ENCODE data around the gene INS. TPM values are rescaled to one million over a fixed set of nuclear protein-coding genes. Genes with fewer than 3 reads are reported as not detected.
A peak's percentile ranks its signal among the peaks of the same experiment; 100 is the strongest.

Gene INS
- total and polyA plus RNA-seq, 2 of the 13 experiments (the other 11 are each of a cell fraction or from before 2014, with no cell fraction given), result not detected

- TF ChIP-seq ZBTB43 (CRISPR knock-in tag; conservative IDR thresholded peaks at IDR 0.05) (no peak), ZNF225 (CRISPR knock-in tag; IDR thresholded peaks at IDR 0.05) (no peak)
Observed at GRCh38 chr11:2207212-2207611, 46.2 kb upstream of the INS start (continued).

DNA sequence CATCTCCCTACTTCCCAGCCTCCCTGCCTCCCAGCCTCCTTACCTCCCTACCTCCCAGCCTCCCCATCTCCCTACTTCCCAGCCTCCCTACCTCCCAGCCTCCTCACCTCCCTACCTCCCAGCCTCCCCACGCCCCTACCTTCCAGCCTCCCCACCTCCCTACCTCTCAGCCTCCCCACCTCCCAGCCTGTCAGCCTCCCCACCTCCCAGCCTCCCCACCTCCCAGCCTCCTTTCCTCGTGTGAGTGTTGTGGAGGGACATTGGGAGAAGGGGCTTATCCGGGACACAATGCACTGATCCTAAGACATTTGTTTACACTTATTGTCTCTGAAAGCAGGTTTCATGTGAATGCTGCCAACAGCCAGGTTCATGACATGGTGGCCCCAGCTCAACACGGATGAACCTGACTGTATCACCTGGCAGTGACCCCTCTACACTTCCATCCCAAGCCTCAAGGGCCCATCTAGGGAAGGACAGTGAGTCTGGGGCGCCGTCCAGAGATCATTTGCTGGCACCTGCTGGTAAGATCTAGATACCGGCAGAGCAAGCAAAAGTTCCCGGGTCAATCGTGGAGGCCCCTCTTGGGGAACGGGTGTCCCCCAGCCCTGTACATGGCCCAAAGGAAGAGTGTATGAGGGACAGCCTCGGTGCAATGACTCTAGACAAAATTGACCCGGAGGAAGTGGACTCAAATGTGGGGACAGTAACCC, 45.1 kb upstream of the INS start:
- H4K20me1 ChIP-seq (ENCODE audit: insufficient read depth, low read length), result no peaks in the 10 kb centered on the region
- peaks cover 87% of the 10 kb centered on the region for H3K4me1 ChIP-seq (ENCODE audit: insufficient read depth, low read length)
- intact Hi-C loops (cut with micrococcal nuclease; ENCODE audit: unreplicated experiment) (no loop called here), in situ Hi-C loops (cut with HindIII; ENCODE audit: extremely low pct_ligation_motif_present, low pct_unique_long_range_greater_than_20kb) (loop anchor here (25.0 kb wide), 1 partner anchor 531 kb away; no protein-coding TSS in a partner anchor)
- H3K4me3 ChIP-seq (replicated peaks in 1 of 3; ENCODE audit: insufficient read depth in 1 of 3, low read depth in 2 of 3, low read length in 3 of 3), result no peak overlapping the region
- TF ChIP-seq SAP130 (CRISPR knock-in tag; IDR thresholded peaks at IDR 0.05; ENCODE audit: low read depth) (no peak), CBX1 (IDR thresholded peaks at IDR 0.05; ENCODE audit: low read depth) (no peak), HDAC6 (IDR thresholded peaks at IDR 0.05; ENCODE audit: low read depth, low read length) (no peak), ZNF12 (CRISPR knock-in tag; IDR thresholded peaks at IDR 0.05) (0 out of 2 replicates have a peak, but pooled peaks have one; percentile 35)
- TF ChIP-seq, protein P1, sequence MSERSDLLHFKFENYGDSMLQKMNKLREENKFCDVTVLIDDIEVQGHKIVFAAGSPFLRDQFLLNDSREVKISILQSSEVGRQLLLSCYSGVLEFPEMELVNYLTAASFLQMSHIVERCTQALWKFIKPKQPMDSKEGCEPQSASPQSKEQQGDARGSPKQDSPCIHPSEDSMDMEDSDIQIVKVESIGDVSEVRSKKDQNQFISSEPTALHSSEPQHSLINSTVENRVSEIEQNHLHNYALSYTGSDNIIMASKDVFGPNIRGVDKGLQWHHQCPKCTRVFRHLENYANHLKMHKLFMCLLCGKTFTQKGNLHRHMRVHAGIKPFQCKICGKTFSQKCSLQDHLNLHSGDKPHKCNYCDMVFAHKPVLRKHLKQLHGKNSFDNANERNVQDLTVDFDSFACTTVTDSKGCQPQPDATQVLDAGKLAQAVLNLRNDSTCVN (CRISPR knock-in tag; IDR thresholded peaks at IDR 0.05; ENCODE audit: borderline replicate concordance), result no peak
- TF ChIP-seq, protein P2, sequence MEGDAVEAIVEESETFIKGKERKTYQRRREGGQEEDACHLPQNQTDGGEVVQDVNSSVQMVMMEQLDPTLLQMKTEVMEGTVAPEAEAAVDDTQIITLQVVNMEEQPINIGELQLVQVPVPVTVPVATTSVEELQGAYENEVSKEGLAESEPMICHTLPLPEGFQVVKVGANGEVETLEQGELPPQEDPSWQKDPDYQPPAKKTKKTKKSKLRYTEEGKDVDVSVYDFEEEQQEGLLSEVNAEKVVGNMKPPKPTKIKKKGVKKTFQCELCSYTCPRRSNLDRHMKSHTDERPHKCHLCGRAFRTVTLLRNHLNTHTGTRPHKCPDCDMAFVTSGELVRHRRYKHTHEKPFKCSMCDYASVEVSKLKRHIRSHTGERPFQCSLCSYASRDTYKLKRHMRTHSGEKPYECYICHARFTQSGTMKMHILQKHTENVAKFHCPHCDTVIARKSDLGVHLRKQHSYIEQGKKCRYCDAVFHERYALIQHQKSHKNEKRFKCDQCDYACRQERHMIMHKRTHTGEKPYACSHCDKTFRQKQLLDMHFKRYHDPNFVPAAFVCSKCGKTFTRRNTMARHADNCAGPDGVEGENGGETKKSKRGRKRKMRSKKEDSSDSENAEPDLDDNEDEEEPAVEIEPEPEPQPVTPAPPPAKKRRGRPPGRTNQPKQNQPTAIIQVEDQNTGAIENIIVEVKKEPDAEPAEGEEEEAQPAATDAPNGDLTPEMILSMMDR (CRISPR knock-in tag; IDR thresholded peaks at IDR 0.05), result 0 out of 2 replicates have a peak, but pooled peaks have one; percentile 16
- H3K79me2 ChIP-seq (ENCODE audit: insufficient read depth, low read length), result no peaks in the 10 kb centered on the region
- POLR2A ChIA-PET, result no interaction called here
- CTCF ChIA-PET (ENCODE audit: low intra/inter-chr PET ratio, low total read pairs), result no interaction called here
- H3K9ac ChIP-seq (ENCODE audit: insufficient read depth, low read depth, low read length), result no peak overlapping the region
- no peaks in the 10 kb centered on the region for H3K27me3 ChIP-seq (ENCODE audit: control insufficient read depth in 1 of 2, insufficient read depth in 2 of 2, low read length in 2 of 2)
- no peak overlapping the region for H2AFZ ChIP-seq (ENCODE audit: low read length)
- BruUV-seq (replicated peaks), result no TSS peak
- H3K9me3 ChIP-seq (ENCODE audit: low read length), result no peaks in the 10 kb centered on the region
- peak overlapping the region; percentile 24 for H3K27ac ChIP-seq (ENCODE audit: extremely low read length, insufficient read depth, low read length)
- DNase-seq (ENCODE audit: low spot score), result no peak
- no peak for FAIRE-seq
- H3K36me3 ChIP-seq (replicated peaks in 1 of 2; ENCODE audit: control insufficient read depth in 1 of 2, insufficient read depth in 2 of 2, low read length in 2 of 2), result no peaks in the 10 kb centered on the region; a peak in 1 of 5 replicates
- ATAC-seq, result no peak
- no peak overlapping the region for H3K4me2 ChIP-seq (ENCODE audit: low read depth, low read length)
- 72% methylated on average over 12 of the region's 12 CpGs for WGBS (ENCODE audit: low lambda C conversion rate)

Data from HepG2 (cell line).